ENCODE data around the gene TFCP2L1.

The TFCP2L1 gene

DNA sequence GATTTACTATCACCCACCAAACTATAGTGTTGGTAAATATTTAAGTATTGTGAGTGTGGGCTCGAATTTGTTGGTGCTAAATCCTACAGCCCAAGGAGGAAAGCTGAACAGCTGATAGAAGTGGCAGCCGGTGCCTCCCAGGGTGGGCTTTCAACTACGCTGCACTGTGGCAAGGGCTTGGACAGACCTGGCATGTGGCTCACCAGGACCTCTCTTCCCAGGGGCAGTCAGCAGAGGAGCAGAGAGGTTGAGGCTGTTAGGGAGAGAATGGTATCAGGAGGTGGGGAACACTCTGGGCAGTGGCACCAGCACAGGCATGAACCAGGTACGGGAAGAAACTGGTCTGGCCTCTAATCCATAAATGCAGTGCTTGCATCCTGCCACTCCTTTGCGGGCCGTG, 44.6 kb downstream of the TFCP2L1 start:
- peaks cover 0 to 54% (median 0%) of the 10 kb centered on the region in 3 experiments for H3K27me3 ChIP-seq (ENCODE audit: control insufficient read depth in 3 of 3, insufficient read depth in 3 of 3, low read depth in 1 of 3, low read length in 3 of 3)
- no peak overlapping the region for H4K91ac ChIP-seq (ENCODE audit: low read depth, low read length, poor library complexity)
- no peak overlapping the region for H3K9ac ChIP-seq (ENCODE audit: low read depth, low read length, poor library complexity)
- no peaks in the 10 kb centered on the region for H3K79me1 ChIP-seq (ENCODE audit: low read depth, low read length)
- no peak overlapping the region for H2BK120ac ChIP-seq (ENCODE audit: low read depth, low read length)
- H3K23ac ChIP-seq (ENCODE audit: low read depth, low read length, poor library complexity): no peak overlapping the region
- no peak overlapping the region for H3K14ac ChIP-seq (ENCODE audit: low read length)
- H3K4me3 ChIP-seq (ENCODE audit: low read length in 2 of 2): no peak overlapping the region
- no peak overlapping the region for H2BK12ac ChIP-seq (ENCODE audit: low read length)
- no peak overlapping the region for H2AFZ ChIP-seq (ENCODE audit: low read length)
- H3K18ac ChIP-seq (ENCODE audit: low read length): no peak overlapping the region
- H3K4ac ChIP-seq (ENCODE audit: low read length): no peak overlapping the region
- no peak overlapping the region for H3K27ac ChIP-seq (replicated peaks; ENCODE audit: low read length)
- no peak overlapping the region for H2AK5ac ChIP-seq (ENCODE audit: low read depth, low read length)
- no peaks in the 10 kb centered on the region for H3K9me3 ChIP-seq (replicated peaks in 1 of 2; ENCODE audit: control insufficient read depth in 2 of 2, insufficient read depth in 1 of 2, low read depth in 1 of 2, low read length in 2 of 2)
- H2BK5ac ChIP-seq (ENCODE audit: low read length): no peak overlapping the region
- no peak overlapping the region for H3K4me2 ChIP-seq (ENCODE audit: insufficient read depth, low read length, poor library complexity, severe bottlenecking)
- H3K36me3 ChIP-seq (replicated peaks in 1 of 2; ENCODE audit: control insufficient read depth in 2 of 2, insufficient read depth in 2 of 2, low read length in 2 of 2): no peaks in the 10 kb centered on the region
- H2BK15ac ChIP-seq (ENCODE audit: low read length): no peak overlapping the region
- H3K4me1 ChIP-seq (ENCODE audit: control insufficient read depth in 2 of 2, insufficient read depth in 1 of 2, low read depth in 1 of 2, low read length in 2 of 2): no peaks in the 10 kb centered on the region
- no peak overlapping the region for H4K8ac ChIP-seq (ENCODE audit: low read depth, low read length)
- WGBS, 2 donors (ENCODE audit: extremely low coverage in 2 of 2, insufficient read length in 2 of 2, insufficient replicate concordance in 1 of 2): no CpG with 5 or more reads among the region's 6 CpGs
- no peak for DNase-seq (ENCODE audit: low spot score)

DNA sequence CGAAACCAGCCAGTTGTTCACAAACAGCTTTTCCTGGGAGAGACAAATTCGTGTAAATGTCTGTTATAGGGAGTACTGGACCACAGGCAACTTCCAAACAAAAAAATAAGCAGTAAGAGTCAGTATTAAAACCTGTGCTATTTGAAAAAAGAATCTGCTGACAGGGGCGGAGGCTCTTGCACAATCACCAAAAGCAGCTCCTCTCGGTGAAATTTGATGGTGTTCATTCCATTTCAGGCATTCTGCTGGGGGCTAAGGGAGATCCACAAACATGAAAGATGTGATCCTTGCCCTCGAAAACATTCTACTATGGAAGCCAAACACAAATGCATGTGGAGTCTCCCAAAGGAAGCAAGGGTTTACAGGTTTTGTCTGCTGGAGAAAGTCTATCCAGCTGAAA, 45.0 kb downstream of the TFCP2L1 start:
- Histone ChIP-seq H3K4me3 (ENCODE audit: low read length in 2 of 2) (no peak overlapping the region), H3K23ac (ENCODE audit: low read depth, low read length, poor library complexity) (no peak overlapping the region), H3K27ac (replicated peaks; ENCODE audit: low read length) (no peak overlapping the region), H4K8ac (ENCODE audit: low read depth, low read length) (no peak overlapping the region), H2AFZ (ENCODE audit: low read length) (no peak overlapping the region), H4K91ac (ENCODE audit: low read depth, low read length, poor library complexity) (no peak overlapping the region), H3K14ac (ENCODE audit: low read length) (no peak overlapping the region), H2BK5ac (ENCODE audit: low read length) (no peak overlapping the region), H3K9me3 (replicated peaks in 1 of 2; ENCODE audit: control insufficient read depth in 2 of 2, insufficient read depth in 1 of 2, low read depth in 1 of 2, low read length in 2 of 2) (no peaks in the 10 kb centered on the region), H3K4me1 (ENCODE audit: control insufficient read depth in 2 of 2, insufficient read depth in 1 of 2, low read depth in 1 of 2, low read length in 2 of 2) (no peaks in the 10 kb centered on the region), H2BK120ac (ENCODE audit: low read depth, low read length) (no peak overlapping the region), H3K18ac (ENCODE audit: low read length) (no peak overlapping the region), H3K4me2 (ENCODE audit: insufficient read depth, low read length, poor library complexity, severe bottlenecking) (no peak overlapping the region), H2BK15ac (ENCODE audit: low read length) (no peak overlapping the region), H3K27me3 (ENCODE audit: control insufficient read depth in 3 of 3, insufficient read depth in 3 of 3, low read depth in 1 of 3, low read length in 3 of 3) (peaks cover 0 to 53% (median 0%) of the 10 kb centered on the region in 3 experiments), H2AK5ac (ENCODE audit: low read depth, low read length) (no peak overlapping the region), H2BK12ac (ENCODE audit: low read length) (no peak overlapping the region), H3K36me3 (replicated peaks in 1 of 2; ENCODE audit: control insufficient read depth in 2 of 2, insufficient read depth in 2 of 2, low read length in 2 of 2) (no peaks in the 10 kb centered on the region), H3K79me1 (ENCODE audit: low read depth, low read length) (no peaks in the 10 kb centered on the region), H3K9ac (ENCODE audit: low read depth, low read length, poor library complexity) (no peak overlapping the region), H3K4ac (ENCODE audit: low read length) (no peak overlapping the region)
- no CpG with 5 or more reads among the region's 5 CpGs for WGBS, 2 donors (ENCODE audit: extremely low coverage in 2 of 2, insufficient read length in 2 of 2, insufficient replicate concordance in 1 of 2)
- no peak for DNase-seq (ENCODE audit: low spot score)

DNA sequence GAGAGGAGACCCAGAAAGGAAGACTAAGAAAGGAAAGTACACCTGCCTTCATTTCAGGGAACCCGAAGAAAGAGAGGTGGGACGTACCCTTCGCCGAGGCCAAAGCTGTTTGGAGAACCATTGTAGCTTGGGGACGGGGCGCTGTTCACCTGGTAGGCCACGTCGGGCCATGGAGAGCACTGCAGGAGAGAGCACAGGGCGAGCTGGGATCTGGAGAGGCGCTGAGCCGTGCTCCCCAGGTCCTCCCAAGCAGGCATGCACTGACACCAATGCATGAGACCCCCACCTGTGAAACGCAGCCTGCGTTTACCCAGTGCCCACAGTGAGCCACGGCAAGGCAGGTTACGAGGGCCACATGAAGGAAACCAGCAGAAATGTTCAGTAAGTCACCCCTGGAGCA, 45.5 kb downstream of the TFCP2L1 start:
- no peak overlapping the region for H3K23ac ChIP-seq (ENCODE audit: low read depth, low read length, poor library complexity)
- H3K9me3 ChIP-seq (replicated peaks in 1 of 2; ENCODE audit: control insufficient read depth in 2 of 2, insufficient read depth in 1 of 2, low read depth in 1 of 2, low read length in 2 of 2): no peaks in the 10 kb centered on the region
- no CpG with 5 or more reads among the region's 15 CpGs for WGBS, 2 donors (ENCODE audit: extremely low coverage in 2 of 2, insufficient read length in 2 of 2, insufficient replicate concordance in 1 of 2)
- H3K79me1 ChIP-seq (ENCODE audit: low read depth, low read length): no peaks in the 10 kb centered on the region
- H2BK5ac ChIP-seq (ENCODE audit: low read length): no peak overlapping the region
- no peak overlapping the region for H2AK5ac ChIP-seq (ENCODE audit: low read depth, low read length)
- no peak overlapping the region for H2BK120ac ChIP-seq (ENCODE audit: low read depth, low read length)
- no peak overlapping the region for H3K27ac ChIP-seq (replicated peaks; ENCODE audit: low read length)
- no peak overlapping the region for H3K4ac ChIP-seq (ENCODE audit: low read length)
- no peak overlapping the region for H2AFZ ChIP-seq (ENCODE audit: low read length)
- peaks cover 0 to 57% (median 0%) of the 10 kb centered on the region in 3 experiments for H3K27me3 ChIP-seq (ENCODE audit: control insufficient read depth in 3 of 3, insufficient read depth in 3 of 3, low read depth in 1 of 3, low read length in 3 of 3)
- no peak overlapping the region for H3K4me3 ChIP-seq (ENCODE audit: low read length in 2 of 2)
- H2BK12ac ChIP-seq (ENCODE audit: low read length): no peak overlapping the region
- H3K4me2 ChIP-seq (ENCODE audit: insufficient read depth, low read length, poor library complexity, severe bottlenecking): no peak overlapping the region
- no peak overlapping the region for H4K91ac ChIP-seq (ENCODE audit: low read depth, low read length, poor library complexity)
- no peaks in the 10 kb centered on the region for H3K36me3 ChIP-seq (replicated peaks in 1 of 2; ENCODE audit: control insufficient read depth in 2 of 2, insufficient read depth in 2 of 2, low read length in 2 of 2)
- no peak overlapping the region for H4K8ac ChIP-seq (ENCODE audit: low read depth, low read length)
- H2BK15ac ChIP-seq (ENCODE audit: low read length): no peak overlapping the region
- no peaks in the 10 kb centered on the region for H3K4me1 ChIP-seq (ENCODE audit: control insufficient read depth in 2 of 2, insufficient read depth in 1 of 2, low read depth in 1 of 2, low read length in 2 of 2)
- H3K18ac ChIP-seq (ENCODE audit: low read length): no peak overlapping the region
- no peak overlapping the region for H3K9ac ChIP-seq (ENCODE audit: low read depth, low read length, poor library complexity)
- no peak overlapping the region for H3K14ac ChIP-seq (ENCODE audit: low read length)
- DNase-seq (ENCODE audit: low spot score): no peak

DNA sequence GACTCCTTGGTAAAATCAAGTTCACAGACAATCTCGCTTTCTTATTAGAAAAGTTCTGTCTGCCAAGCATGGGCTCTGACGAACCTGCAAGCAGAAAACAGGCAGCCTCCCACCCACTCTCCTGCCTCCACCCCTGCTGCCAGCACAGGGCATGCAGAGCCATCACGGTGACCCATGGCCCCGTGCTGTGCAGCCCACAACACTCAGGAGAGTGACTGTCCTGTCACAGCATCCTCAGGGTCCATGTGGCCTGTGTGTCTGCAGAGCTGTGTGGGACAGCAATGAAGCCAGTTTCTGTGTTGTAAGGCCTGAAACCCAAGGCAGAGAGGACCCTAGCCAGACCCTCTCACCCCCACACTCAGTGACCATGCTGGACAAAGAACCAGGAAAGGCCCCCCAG, 46.2 kb downstream of the TFCP2L1 start:
- no peak overlapping the region for H2BK5ac ChIP-seq (ENCODE audit: low read length)
- H2BK12ac ChIP-seq (ENCODE audit: low read length): no peak overlapping the region
- H3K9me3 ChIP-seq (replicated peaks in 1 of 2; ENCODE audit: control insufficient read depth in 2 of 2, insufficient read depth in 1 of 2, low read depth in 1 of 2, low read length in 2 of 2): no peaks in the 10 kb centered on the region
- no peaks in the 10 kb centered on the region for H3K4me1 ChIP-seq (ENCODE audit: control insufficient read depth in 2 of 2, insufficient read depth in 1 of 2, low read depth in 1 of 2, low read length in 2 of 2)
- no peak for DNase-seq (ENCODE audit: low spot score)
- H3K4me3 ChIP-seq (ENCODE audit: low read length in 2 of 2): no peak overlapping the region
- H4K91ac ChIP-seq (ENCODE audit: low read depth, low read length, poor library complexity): no peak overlapping the region
- H4K8ac ChIP-seq (ENCODE audit: low read depth, low read length): no peak overlapping the region
- peak overlapping the region; percentile 75 for H3K18ac ChIP-seq (ENCODE audit: low read length)
- no peak overlapping the region for H2BK120ac ChIP-seq (ENCODE audit: low read depth, low read length)
- H3K4ac ChIP-seq (ENCODE audit: low read length): no peak overlapping the region
- no peak overlapping the region for H3K9ac ChIP-seq (ENCODE audit: low read depth, low read length, poor library complexity)
- H3K36me3 ChIP-seq (replicated peaks in 1 of 2; ENCODE audit: control insufficient read depth in 2 of 2, insufficient read depth in 2 of 2, low read length in 2 of 2): no peaks in the 10 kb centered on the region
- no peak overlapping the region for H2AFZ ChIP-seq (ENCODE audit: low read length)
- no peak overlapping the region for H2BK15ac ChIP-seq (ENCODE audit: low read length)
- H2AK5ac ChIP-seq (ENCODE audit: low read depth, low read length): no peak overlapping the region
- no peak overlapping the region for H3K23ac ChIP-seq (ENCODE audit: low read depth, low read length, poor library complexity)
- peaks cover 0 to 57% (median 0%) of the 10 kb centered on the region in 3 experiments for H3K27me3 ChIP-seq (ENCODE audit: control insufficient read depth in 3 of 3, insufficient read depth in 3 of 3, low read depth in 1 of 3, low read length in 3 of 3)
- H3K14ac ChIP-seq (ENCODE audit: low read length): no peak overlapping the region
- no peaks in the 10 kb centered on the region for H3K79me1 ChIP-seq (ENCODE audit: low read depth, low read length)
- H3K27ac ChIP-seq (replicated peaks; ENCODE audit: low read length): no peak overlapping the region
- H3K4me2 ChIP-seq (ENCODE audit: insufficient read depth, low read length, poor library complexity, severe bottlenecking): no peak overlapping the region
- WGBS, 2 donors (ENCODE audit: extremely low coverage in 2 of 2, insufficient read length in 2 of 2, insufficient replicate concordance in 1 of 2): no CpG with 5 or more reads among the region's 4 CpGs

All from neuronal stem cell (in vitro differentiated cells).